ENCODE data around the gene NRSN1.

DNA sequence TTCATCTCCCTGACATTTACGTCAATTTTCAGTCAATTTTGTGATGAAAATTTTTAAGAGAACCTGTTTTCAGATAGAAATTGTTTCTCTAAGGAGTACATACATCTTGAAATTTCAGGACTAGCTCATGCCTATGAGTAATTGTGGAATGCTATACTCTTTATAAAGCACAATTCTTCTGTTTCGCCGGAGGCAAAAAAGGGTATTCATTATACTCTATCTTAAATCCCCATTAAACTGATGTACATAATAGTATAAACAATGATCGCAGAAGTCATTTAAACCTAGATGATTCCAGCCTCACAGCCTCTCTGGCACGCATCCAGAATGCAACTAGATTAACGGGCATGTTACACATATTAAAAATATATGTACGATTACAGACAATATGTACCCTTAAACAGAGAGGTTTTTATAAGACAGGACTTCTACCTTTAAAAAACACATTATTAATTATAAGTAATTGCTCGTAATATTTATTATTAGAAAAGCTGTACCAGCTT lies 62.6 kb downstream of the NRSN1 start:
- TF ChIP-seq YY1 (IDR thresholded peaks at IDR 0.05; ENCODE audit: insufficient read depth, insufficient read length) (no peak), ZNF274 (IDR thresholded peaks at IDR 0.05; ENCODE audit: low read depth, low read length) (no peak)

Measured in NT2/D1 (cell line).